NCI-H446 (cell line): ENCODE results near the gene PRM2.
A peak's percentile ranks its signal among the peaks of the same experiment; 100 is the strongest.
"Not testable (repeated sequence)": the region's sequence is repeated elsewhere in the genome, so short reads cannot be mapped to it uniquely, and the experiment has no call there.

Source experiments
- DNase-seq, 2 experiments: peaks; one replicate each; lab custom pipeline; 2025; lab: John Stamatoyannopoulos, UW

Gene PRM2

GRCh38 chr16:11307639-11308492, 31.6 kb upstream of the PRM2 start:
- DNase-seq = no peak

GRCh38 chr16:11306997-11307638, 30.8 kb upstream of the PRM2 start:
- no peak for DNase-seq

GRCh38 chr16:11306381-11306780, 30.1 kb upstream of the PRM2 start:
- DNase-seq = no peak

- no peak for DNase-seq
These were observed 27.3 kb upstream of the PRM2 start for GRCh38 chr16:11303405-11304138.

- no peak for DNase-seq
These were observed 26.7 kb upstream of the PRM2 start for GRCh38 chr16:11302977-11303376.

- no peak for DNase-seq
These were observed 25.6 kb upstream of the PRM2 start for GRCh38 chr16:11301645-11302501.

GRCh38 chr16:11300560-11300892, 24.2 kb upstream of the PRM2 start:
- no peak for DNase-seq

- DNase-seq = no peak
These were observed 23.7 kb upstream of the PRM2 start for GRCh38 chr16:11299865-11300559.

GRCh38 chr16:11298950-11299547, 22.8 kb upstream of the PRM2 start:
- not testable (repeated sequence) for DNase-seq

GRCh38 chr16:11298143-11298900, 22.0 kb upstream of the PRM2 start:
- no peak for DNase-seq

GRCh38 chr16:11297492-11298142, 21.3 kb upstream of the PRM2 start:
- DNase-seq = peak in 1 of 2 experiments; percentile 19

- DNase-seq = no peak
These were observed 20.6 kb upstream of the PRM2 start for GRCh38 chr16:11296706-11297491.

GRCh38 chr16:11296351-11296705, 20.0 kb upstream of the PRM2 start:
- no peak for DNase-seq

GRCh38 chr16:11295672-11296071, 19.4 kb upstream of the PRM2 start:
- no peak for DNase-seq

- DNase-seq = no peak
These were observed 15.9 kb upstream of the PRM2 start for GRCh38 chr16:11292076-11292748.

- DNase-seq = no peak
These were observed 14.9 kb upstream of the PRM2 start for GRCh38 chr16:11291091-11291703.

GRCh38 chr16:11290102-11290893, 14.0 kb upstream of the PRM2 start:
- DNase-seq = no peak
